K562 (cell line): ENCODE measurements around the gene LYRM7. TPM values are rescaled to one million over a fixed set of nuclear protein-coding genes. Genes with fewer than 3 reads are reported as not detected.

ENCODE experiments used
- ATAC-seq: fragments of 200-7000 bp; cut with Tn5 transposase; 3 replicates; pipeline ENCODE4 v1.9.1; 2020; ENCODE audit warnings: moderate library complexity
- BruUV-seq: library from RNA; stranded (reverse); fragments of 400-500 nt; replicated peaks from 2 replicates; lab custom pipeline; 2021; lab: Mats Ljungman, UMichigan
- CTCF ChIA-PET: fragments of 300-600 bp; formaldehyde crosslinking; extraction: SDS; loops from one replicate; lab custom pipeline; 2021; ENCODE audit warnings: low intra/inter-chr PET ratio; lab: Yijun Ruan, JAX
- POLR2A ChIA-PET: fragments of 300-600, 350-650 bp; sonication (Branson Sonifier 250); formaldehyde crosslinking; extraction: SDS; loops from one replicate; lab custom pipeline; 2021; ENCODE audit warnings: antibody characterized with exemption, inconsistent platforms; lab: Yijun Ruan, JAX
- DNase-seq, 4 experiments: peaks; one replicate each; pipeline versions ENCODE4 v3.0.0 to v3.0.0-alpha.2; 2011 to 2018; ENCODE audit warnings: low spot score in 3 of 4, mixed read lengths in 3 of 4; ENCODE audit errors: extremely low read depth in 1 of 4
- FAIRE-seq: peaks from 2 replicates; lab custom pipeline; 2011; peaks lifted over from hg19 to GRCh38; lab: Jason Lieb, UNC
- H2AFZ ChIP-seq: 2 replicates; pipeline ENCODE4 v1.6.0; 2011; ENCODE audit warnings: low read depth, low read length, control low read depth, inconsistent platforms
- H3K27ac ChIP-seq: fragments of 200-600 bp; 3 replicates; pipeline ENCODE4 v1.8.0; 2011; ENCODE audit warnings: low read depth, mild to moderate bottlenecking, control low read depth, inconsistent platforms, low read length, moderate library complexity, mixed read lengths; ENCODE audit errors: extremely low read depth
- H3K27me3 ChIP-seq, 2 experiments: fragments of 300-600 bp in 1 of 2; 2 replicates in 1 of 2; 3 replicates in 1 of 2; pipeline versions ENCODE4 v1.6.0 to v1.8.0; 2011; ENCODE audit warnings: inconsistent platforms in 2 of 2, low read length in 2 of 2, mild to moderate bottlenecking in 1 of 2, mixed read lengths in 1 of 2, moderate library complexity in 1 of 2; ENCODE audit not compliant: control insufficient read depth in 2 of 2, insufficient read depth in 2 of 2
- H3K36me3 ChIP-seq: fragments of 300-600 bp; 3 replicates; pipeline ENCODE4 v1.8.0; 2011; ENCODE audit warnings: mild to moderate bottlenecking, low read length, inconsistent platforms; ENCODE audit not compliant: control insufficient read depth, insufficient read depth
- H3K4me1 ChIP-seq, 2 experiments: fragments of 200-600 bp in 1 of 2; replicated peaks in 1 of 2; 2 replicates in 1 of 2; 3 replicates in 1 of 2; pipeline versions ENCODE4 v1.5.1 to v1.8.0; 2011; ENCODE audit warnings: inconsistent platforms in 2 of 2, low read length in 2 of 2, mild to moderate bottlenecking in 1 of 2, mixed read lengths in 1 of 2, moderate library complexity in 1 of 2; ENCODE audit not compliant: control insufficient read depth in 2 of 2, insufficient read depth in 2 of 2
- H3K4me2 ChIP-seq: 2 replicates; pipeline ENCODE4 v1.6.1; 2011; ENCODE audit warnings: low read length, control low read depth, inconsistent platforms, mixed read lengths; ENCODE audit not compliant: insufficient read depth
- H3K4me3 ChIP-seq: fragments of 200-600 bp; sonication (generic), shearing (Covaris generic); 2 replicates; pipeline ENCODE4 v1.5.1; 2016; ENCODE audit warnings: control low read depth, inconsistent platforms
- H3K79me2 ChIP-seq: fragments of 200-600 bp; 3 replicates; pipeline ENCODE4 v1.8.0; 2011; ENCODE audit warnings: low read length, inconsistent platforms; ENCODE audit not compliant: control insufficient read depth, insufficient read depth
- H3K9ac ChIP-seq, 2 experiments: 2 replicates each; pipeline versions ENCODE4 v1.6.0 to v1.6.1; 2011; ENCODE audit warnings: low read depth in 2 of 2, low read length in 2 of 2, control low read depth in 1 of 2, inconsistent platforms in 1 of 2, mild to moderate bottlenecking in 1 of 2, mixed read lengths in 1 of 2; ENCODE audit not compliant: insufficient read depth in 1 of 2
- H3K9me1 ChIP-seq: one replicate; pipeline ENCODE4 v1.6.0; 2011; ENCODE audit warnings: inconsistent platforms, mild to moderate bottlenecking, low read length, moderate library complexity; ENCODE audit not compliant: control insufficient read depth, insufficient read depth
- H3K9me3 ChIP-seq: replicated peaks from 2 replicates; pipeline ENCODE4 v1.5.1; 2011; ENCODE audit warnings: low read depth, low read length, inconsistent platforms; ENCODE audit not compliant: control insufficient read depth, insufficient read depth
- H4K20me1 ChIP-seq: replicated peaks from 2 replicates; pipeline ENCODE4 v1.6.1; 2011; ENCODE audit warnings: low read length, inconsistent platforms, mixed read lengths; ENCODE audit not compliant: control insufficient read depth, insufficient read depth
- ARHGAP35 ChIP-seq: fragments of 450-650 bp; IDR thresholded peaks from 2 replicates; pipeline ENCODE4 v1.6.1; 2018; ENCODE audit not compliant: partially characterized antibody
- CREB1 ChIP-seq, 2 experiments: sonication (generic) in 1 of 2; formaldehyde crosslinking in 1 of 2; IDR thresholded peaks; 2 replicates each; pipeline versions ENCODE4 v1.6.1 to v1.8.0; 2012 to 2022; ENCODE audit warnings: inconsistent platforms in 1 of 2, mild to moderate bottlenecking in 1 of 2, missing genetic modification reagents in 1 of 2, moderate library complexity in 1 of 2
- KHSRP ChIP-seq: fragments of 450-650 bp; IDR thresholded peaks from 2 replicates; pipeline ENCODE4 v1.6.1; 2017
- KLF1 ChIP-seq: fragments of 450-650 bp; IDR thresholded peaks from 2 replicates; pipeline ENCODE4 v1.6.1; 2016; ENCODE audit warnings: missing genetic modification characterization, missing compliant biosample characterization
- MTA3 ChIP-seq: fragments of 450-650 bp; formaldehyde crosslinking; IDR thresholded peaks from 2 replicates; pipeline ENCODE4 v1.6.1; 2017; ENCODE audit warnings: mild to moderate bottlenecking, borderline replicate concordance
- NCOA2 ChIP-seq, 2 experiments: fragments of 450-650 bp; IDR thresholded peaks; 2 replicates each; pipeline ENCODE4 v1.6.1; 2018; ENCODE audit warnings: mild to moderate bottlenecking in 2 of 2, moderate library complexity in 1 of 2; ENCODE audit not compliant: partially characterized antibody in 2 of 2
- NFE2 ChIP-seq: IDR thresholded peaks from 2 replicates; pipeline ENCODE4 v1.6.1; 2014; ENCODE audit warnings: antibody characterized with exemption, low read depth
- NR3C1 ChIP-seq: sonication (generic); formaldehyde crosslinking; IDR thresholded peaks from 2 replicates; pipeline ENCODE4 v1.8.1; 2022; ENCODE audit warnings: missing genetic modification reagents
- PHB2 ChIP-seq: fragments of 450-650 bp; IDR thresholded peaks from 2 replicates; pipeline ENCODE4 v1.6.1; 2017; ENCODE audit warnings: low read depth
- SMAD1 ChIP-seq: fragments of 150-350 bp; IDR thresholded peaks from 2 replicates; pipeline ENCODE4 v1.6.1; 2014; ENCODE audit warnings: low read length, low read depth; ENCODE audit not compliant: partially characterized antibody
- STAT5B ChIP-seq: fragments of 250-450 bp; sonication (Bioruptor Pico); IDR thresholded peaks from 2 replicates; pipeline ENCODE4 v1.8.0; 2021; ENCODE audit warnings: mild to moderate bottlenecking, inconsistent platforms
- XRCC5 ChIP-seq: fragments of 200-400 bp; formaldehyde crosslinking; IDR thresholded peaks from 2 replicates; pipeline ENCODE4 v1.6.1; 2017; ENCODE audit warnings: low read depth, mild to moderate bottlenecking, low read length
- ZNF224 ChIP-seq: sonication (generic); formaldehyde crosslinking; IDR thresholded peaks from 2 replicates; pipeline ENCODE4 v1.8.0; 2022; ENCODE audit warnings: mild to moderate bottlenecking, missing genetic modification reagents
- ZNF232 ChIP-seq: sonication (generic); formaldehyde crosslinking; IDR thresholded peaks from 2 replicates; pipeline ENCODE4 v1.8.0; 2022; ENCODE audit warnings: mild to moderate bottlenecking, missing genetic modification reagents
- ZNF41 ChIP-seq: fragments of 250-450 bp; sonication (Bioruptor Pico); conservative IDR thresholded peaks from 2 replicates; pipeline ENCODE4 v1.4.0; 2020; ENCODE audit warnings: mild to moderate bottlenecking
- ZNF444 ChIP-seq: fragments of 250-450 bp; sonication (Bioruptor Pico); IDR thresholded peaks from 2 replicates; pipeline ENCODE4 v1.4.0; 2020; ENCODE audit warnings: mild to moderate bottlenecking, moderate library complexity
- ZNF445 ChIP-seq: fragments of 250-450 bp; sonication (Bioruptor Pico); IDR thresholded peaks from 2 replicates; pipeline ENCODE4 v1.4.0; 2020; ENCODE audit warnings: low read depth, mild to moderate bottlenecking, moderate library complexity
- WGBS: fragments of 100-300 bp; shearing (Covaris generic); methylation state at CpG from one replicate; pipeline ENCODE4 v1.1.6; 2016; ENCODE audit warnings: low coverage, mixed read lengths; ENCODE audit not compliant: insufficient coverage; ENCODE audit errors: missing lambda C conversion rate; 5-methylcytosine and 5-hydroxymethylcytosine counted together
- in situ Hi-C: fragments of 300-500 bp; cut with MboI; formaldehyde crosslinking; loops from 4 replicates; pipeline ENCODE4 v1.15.0; 2018; ENCODE audit warnings: inconsistent platforms, mixed read lengths
- intact Hi-C: fragments of 100-400 bp; cut with micrococcal nuclease; formaldehyde crosslinking; loops from 2 replicates; pipeline ENCODE4 v1.14.2; 2022
- polyA plus RNA-seq, 8 experiments: library from polyadenylated mRNA; depleted of rRNA in 4 of 8; stranded (reverse) in 5 of 8; unstranded in 3 of 8; fragments of >200 nt; fragmentation: Nextera tagmentation in 2 of 8; fragmentation: Illumina TruSeq in 1 of 8; extraction: Ambion mirVana in 2 of 8; extraction: Trizol in 1 of 8; gene quantifications; 2 replicates each; pipeline versions ENCODE4 v1.2.1 to v1.2.3, GENCODE V29; 2011 to 2014; ENCODE audit warnings: inconsistent platforms in 1 of 8, missing spikeins in 1 of 8
- total RNA-seq, 7 experiments: library from RNA; depleted of rRNA in 6 of 7; stranded (reverse); fragments of >200 nt in 6 of 7; fragmentation: Illumina TruSeq in 2 of 7; extraction: Trizol in 2 of 7; gene quantifications; 2 replicates each; pipeline versions ENCODE4 v1.2.1 to v1.2.3, GENCODE V29; 2011 to 2021; ENCODE audit warnings: low replicate concordance in 1 of 7
- TF ChIP-seq, protein P1 (sequence below): fragments of 250-450 bp; sonication (Bioruptor Pico); IDR thresholded peaks from 2 replicates; pipeline ENCODE4 v1.4.0; 2020; ENCODE audit warnings: mild to moderate bottlenecking
- TF ChIP-seq, protein P2 (sequence below): fragments of 450-650 bp; formaldehyde crosslinking; IDR thresholded peaks from 2 replicates; pipeline ENCODE4 v1.4.0; 2022; ENCODE audit warnings: missing genetic modification characterization

LYRM7 gene
- total and polyA plus RNA-seq, 9 of the 15 experiments (the other 6 are each of a cell fraction or from before 2014, with no cell fraction given): 16.2 to 70.1 (median 33.3) TPM

DNA sequence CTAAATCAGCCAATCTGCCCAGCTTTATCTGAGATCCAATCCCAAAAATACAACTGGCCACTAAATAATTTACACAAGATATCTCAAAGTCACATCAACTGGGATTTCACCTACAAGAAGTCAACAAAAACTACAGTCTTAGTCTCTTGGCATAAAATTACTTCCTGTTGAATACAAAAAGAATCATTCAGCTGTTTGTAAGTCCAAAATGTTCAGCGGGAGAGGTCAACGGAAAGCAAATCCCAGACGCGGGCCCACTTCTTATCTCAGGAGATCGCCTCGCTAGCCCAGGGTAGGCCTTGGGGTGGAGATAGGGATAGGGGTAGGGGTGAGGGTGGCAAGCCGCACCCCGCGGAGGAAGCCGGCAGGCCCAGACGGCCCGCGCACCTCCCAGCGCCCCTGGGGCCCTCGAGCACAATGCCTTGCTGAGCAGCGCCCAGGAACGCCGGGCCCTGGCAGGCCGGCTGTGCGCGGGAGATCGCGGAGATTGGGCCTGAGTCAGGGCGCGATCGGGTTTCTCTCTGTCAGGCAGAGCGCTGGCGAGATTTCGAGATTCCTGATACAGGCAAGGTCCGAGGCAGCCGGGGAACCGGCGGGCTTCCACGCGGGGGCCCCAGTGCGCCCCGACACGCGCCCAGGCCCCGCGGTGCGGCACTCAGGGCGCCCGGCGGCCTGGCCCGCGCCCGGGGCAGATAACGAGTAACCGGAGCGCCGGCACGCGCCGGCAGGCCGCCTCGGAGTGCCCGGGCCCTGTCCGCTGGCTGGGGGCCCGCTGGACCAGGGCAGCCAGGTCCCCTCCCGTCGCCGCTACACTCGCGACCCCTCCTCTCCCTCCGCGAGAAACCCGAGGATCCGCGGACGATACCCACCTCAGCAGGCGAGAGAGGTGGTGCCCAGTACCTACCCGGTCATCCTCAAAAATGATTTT, 6.3 kb upstream of the LYRM7 start:
- peak overlapping the region; percentile 97 for H3K27ac ChIP-seq
- no peaks in the 10 kb centered on the region for H3K27me3 ChIP-seq
- peak overlapping the region; percentile 89 for H2AFZ ChIP-seq
- ChIA-PET POLR2A (interaction anchor here (0.6 to 7.2 kb wide), 5 partner anchors 8 to 1333 kb away, joined by 3 to 65 read pairs (median 4); no protein-coding TSS in a partner anchor), CTCF (interaction anchor here (0.8 kb wide), 1 partner anchor 252 kb away, joined by 7 read pairs; no protein-coding TSS in a partner anchor)
- H3K4me3 ChIP-seq: peak overlapping the region; percentile 82
- H3K4me2 ChIP-seq: peak overlapping the region; percentile 96
- intact Hi-C loops (loop anchor here (1.0 kb wide), 1 partner anchor 218 kb away; no protein-coding TSS in a partner anchor), in situ Hi-C loops (loop anchor here (5.0 kb wide), 1 partner anchor 218 kb away; no protein-coding TSS in a partner anchor)
- peaks cover 48% of the 10 kb centered on the region for H3K79me2 ChIP-seq
- WGBS: 0% methylated on average over 56 of the region's 73 CpGs
- no peaks in the 10 kb centered on the region for H3K9me1 ChIP-seq
- H3K4me1 ChIP-seq: peaks cover 21% of the 10 kb centered on the region in 2 experiments
- no TSS peak for BruUV-seq
- peak overlapping the region; percentile 91 to 99 for H3K9ac ChIP-seq
- DNase-seq (peak; percentile 69 to 85 (median 75)), FAIRE-seq (peak; percentile 70), ATAC-seq (peak; percentile 76)
- H3K9me3 ChIP-seq: no peaks in the 10 kb centered on the region
- peaks cover 39% of the 10 kb centered on the region for H3K36me3 ChIP-seq
- no peaks in the 10 kb centered on the region for H4K20me1 ChIP-seq
- no peak for TF ChIP-seq NCOA2 (IDR thresholded peaks at IDR 0.05; ENCODE audit: partially characterized antibody in 2 of 2)
- TF ChIP-seq XRCC5: peak; percentile 45; the same call in 1 of the 2 replicates
- TF ChIP-seq, protein P1, sequence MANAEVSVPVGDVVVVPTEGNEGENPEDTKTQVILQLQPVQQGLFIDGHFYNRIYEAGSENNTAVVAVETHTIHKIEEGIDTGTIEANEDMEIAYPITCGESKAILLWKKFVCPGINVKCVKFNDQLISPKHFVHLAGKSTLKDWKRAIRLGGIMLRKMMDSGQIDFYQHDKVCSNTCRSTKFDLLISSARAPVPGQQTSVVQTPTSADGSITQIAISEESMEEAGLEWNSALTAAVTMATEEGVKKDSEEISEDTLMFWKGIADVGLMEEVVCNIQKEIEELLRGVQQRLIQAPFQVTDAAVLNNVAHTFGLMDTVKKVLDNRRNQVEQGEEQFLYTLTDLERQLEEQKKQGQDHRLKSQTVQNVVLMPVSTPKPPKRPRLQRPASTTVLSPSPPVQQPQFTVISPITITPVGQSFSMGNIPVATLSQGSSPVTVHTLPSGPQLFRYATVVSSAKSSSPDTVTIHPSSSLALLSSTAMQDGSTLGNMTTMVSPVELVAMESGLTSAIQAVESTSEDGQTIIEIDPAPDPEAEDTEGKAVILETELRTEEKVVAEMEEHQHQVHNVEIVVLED (CRISPR knock-in tag): peak; percentile 54; the same call in 1 of the 2 replicates
- no peak for TF ChIP-seq ZNF444 (CRISPR knock-in tag)
- peak; percentile 79; the same call in 1 of the 2 replicates for TF ChIP-seq MTA3
- TF ChIP-seq PHB2: no peak
- TF ChIP-seq NR3C1 (CRISPR knock-in tag): no peak
- no peak for TF ChIP-seq STAT5B (CRISPR knock-in tag)
- TF ChIP-seq ZNF41: 0 out of 2 replicates have a peak, but pooled peaks have one; percentile 51
- TF ChIP-seq, protein P2, sequence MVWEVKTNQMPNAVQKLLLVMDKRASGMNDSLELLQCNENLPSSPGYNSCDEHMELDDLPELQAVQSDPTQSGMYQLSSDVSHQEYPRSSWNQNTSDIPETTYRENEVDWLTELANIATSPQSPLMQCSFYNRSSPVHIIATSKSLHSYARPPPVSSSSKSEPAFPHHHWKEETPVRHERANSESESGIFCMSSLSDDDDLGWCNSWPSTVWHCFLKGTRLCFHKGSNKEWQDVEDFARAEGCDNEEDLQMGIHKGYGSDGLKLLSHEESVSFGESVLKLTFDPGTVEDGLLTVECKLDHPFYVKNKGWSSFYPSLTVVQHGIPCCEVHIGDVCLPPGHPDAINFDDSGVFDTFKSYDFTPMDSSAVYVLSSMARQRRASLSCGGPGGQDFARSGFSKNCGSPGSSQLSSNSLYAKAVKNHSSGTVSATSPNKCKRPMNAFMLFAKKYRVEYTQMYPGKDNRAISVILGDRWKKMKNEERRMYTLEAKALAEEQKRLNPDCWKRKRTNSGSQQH: 0 out of 2 replicates have a peak, but pooled peaks have one; percentile 36
- TF ChIP-seq NFE2: no peak
- no peak for TF ChIP-seq KHSRP
- TF ChIP-seq ZNF224 (CRISPR knock-in tag): no peak
- no peak for TF ChIP-seq CREB1 (IDR thresholded peaks at IDR 0.05)
- no peak for TF ChIP-seq CREB1 (CRISPR knock-in tag; IDR thresholded peaks at IDR 0.05)
- TF ChIP-seq ZNF232 (CRISPR knock-in tag): no peak
- no peak for TF ChIP-seq KLF1 (tag)
- TF ChIP-seq SMAD1: peak; percentile 49
- TF ChIP-seq ARHGAP35: no peak
- TF ChIP-seq ZNF445 (CRISPR knock-in tag): no peak
